ENCODE results near the gene MED12L. TPM values are rescaled to one million over a fixed set of nuclear protein-coding genes. Genes with fewer than 3 reads are reported as not detected.

MED12L gene
- total and polyA plus RNA-seq, 4 donors = 11.9 to 23.8 (median 12.6) TPM

- DNase-seq (ENCODE audit: low read depth in 4 of 6, low spot score in 6 of 6) = no peak
- Histone ChIP-seq H3K4me3 (ENCODE audit: low read depth, low read length) (no peak overlapping the region), H3K27me3 (ENCODE audit: control insufficient read depth, insufficient read depth, low read length) (no peaks in the 10 kb centered on the region), H3K4me1 (ENCODE audit: control insufficient read depth, insufficient read depth, low read length) (no peaks in the 10 kb centered on the region), H3K36me3 (ENCODE audit: control insufficient read depth, insufficient read depth, low read length) (peaks cover 3% of the 10 kb centered on the region), H3K27ac (ENCODE audit: low read depth, low read length) (no peak overlapping the region), H3K9me3 (ENCODE audit: control insufficient read depth, insufficient read depth, low read length) (no peaks in the 10 kb centered on the region)
- WGBS (ENCODE audit: insufficient coverage) = no CpG with 5 or more reads among the region's 2 CpGs
Measured at GRCh38 chr3:151407928-151408327, 322.5 kb downstream of the MED12L start.

- Histone ChIP-seq H3K27me3 (ENCODE audit: control insufficient read depth, insufficient read depth, low read length) (no peaks in the 10 kb centered on the region), H3K4me3 (ENCODE audit: low read depth, low read length) (no peak overlapping the region), H3K4me1 (ENCODE audit: control insufficient read depth, insufficient read depth, low read length) (no peaks in the 10 kb centered on the region), H3K27ac (ENCODE audit: low read depth, low read length) (no peak overlapping the region), H3K36me3 (ENCODE audit: control insufficient read depth, insufficient read depth, low read length) (peaks cover 3% of the 10 kb centered on the region), H3K9me3 (ENCODE audit: control insufficient read depth, insufficient read depth, low read length) (no peaks in the 10 kb centered on the region)
- DNase-seq (ENCODE audit: low read depth in 4 of 6, low spot score in 6 of 6) = no peak
- 91% methylated on average over 7 of the region's 9 CpGs for WGBS (ENCODE audit: insufficient coverage)
Measured at GRCh38 chr3:151410891-151411559, 325.6 kb downstream of the MED12L start.

GRCh38 chr3:151412989-151413388, 327.5 kb downstream of the MED12L start:
- DNase-seq (ENCODE audit: low read depth in 4 of 6, low spot score in 6 of 6) = no peak
- no peaks in the 10 kb centered on the region for H3K9me3 ChIP-seq (ENCODE audit: control insufficient read depth, insufficient read depth, low read length)
- no peaks in the 10 kb centered on the region for H3K4me1 ChIP-seq (ENCODE audit: control insufficient read depth, insufficient read depth, low read length)
- no peaks in the 10 kb centered on the region for H3K27me3 ChIP-seq (ENCODE audit: control insufficient read depth, insufficient read depth, low read length)
- WGBS (ENCODE audit: insufficient coverage) = 89% methylated on average over 3 of the region's 5 CpGs
- no peak overlapping the region for H3K27ac ChIP-seq (ENCODE audit: low read depth, low read length)
- H3K4me3 ChIP-seq (ENCODE audit: low read depth, low read length) = no peak overlapping the region
- H3K36me3 ChIP-seq (ENCODE audit: control insufficient read depth, insufficient read depth, low read length) = peaks cover 3% of the 10 kb centered on the region

- Histone ChIP-seq H3K9me3 (ENCODE audit: control insufficient read depth, insufficient read depth, low read length) (no peaks in the 10 kb centered on the region), H3K27me3 (ENCODE audit: control insufficient read depth, insufficient read depth, low read length) (no peaks in the 10 kb centered on the region), H3K4me3 (ENCODE audit: low read depth, low read length) (no peak overlapping the region), H3K36me3 (ENCODE audit: control insufficient read depth, insufficient read depth, low read length) (no peaks in the 10 kb centered on the region), H3K4me1 (ENCODE audit: control insufficient read depth, insufficient read depth, low read length) (no peaks in the 10 kb centered on the region), H3K27ac (ENCODE audit: low read depth, low read length) (no peak overlapping the region)
- WGBS (ENCODE audit: insufficient coverage) = 79% methylated on average over 1 of the region's 1 CpG
- no peak for DNase-seq (ENCODE audit: low read depth in 4 of 6, low spot score in 6 of 6)
Measured at GRCh38 chr3:151415289-151415688, 329.8 kb downstream of the MED12L start.

GRCh38 chr3:151419806-151420205, 334.3 kb downstream of the MED12L start:
- WGBS (ENCODE audit: insufficient coverage) = 0% methylated on average over 1 of the region's 6 CpGs
- Histone ChIP-seq H3K36me3 (ENCODE audit: control insufficient read depth, insufficient read depth, low read length) (peaks cover 2% of the 10 kb centered on the region), H3K4me3 (ENCODE audit: low read depth, low read length) (no peak overlapping the region), H3K4me1 (ENCODE audit: control insufficient read depth, insufficient read depth, low read length) (no peaks in the 10 kb centered on the region), H3K9me3 (ENCODE audit: control insufficient read depth, insufficient read depth, low read length) (no peaks in the 10 kb centered on the region), H3K27me3 (ENCODE audit: control insufficient read depth, insufficient read depth, low read length) (no peaks in the 10 kb centered on the region), H3K27ac (ENCODE audit: low read depth, low read length) (no peak overlapping the region)
- no peak for DNase-seq (ENCODE audit: low read depth in 4 of 6, low spot score in 6 of 6)

- Histone ChIP-seq H3K4me3 (ENCODE audit: low read depth, low read length) (no peak overlapping the region), H3K4me1 (ENCODE audit: control insufficient read depth, insufficient read depth, low read length) (no peaks in the 10 kb centered on the region), H3K36me3 (ENCODE audit: control insufficient read depth, insufficient read depth, low read length) (peaks cover 2% of the 10 kb centered on the region), H3K27me3 (ENCODE audit: control insufficient read depth, insufficient read depth, low read length) (no peaks in the 10 kb centered on the region), H3K9me3 (ENCODE audit: control insufficient read depth, insufficient read depth, low read length) (no peaks in the 10 kb centered on the region), H3K27ac (ENCODE audit: low read depth, low read length) (no peak overlapping the region)
- DNase-seq (ENCODE audit: low read depth in 4 of 6, low spot score in 6 of 6) = no peak
- 85% methylated on average over 2 of the region's 4 CpGs for WGBS (ENCODE audit: insufficient coverage)
Measured at GRCh38 chr3:151421938-151422337, 336.5 kb downstream of the MED12L start.

- Histone ChIP-seq H3K4me3 (ENCODE audit: low read depth, low read length) (no peak overlapping the region), H3K9me3 (ENCODE audit: control insufficient read depth, insufficient read depth, low read length) (no peaks in the 10 kb centered on the region), H3K27me3 (ENCODE audit: control insufficient read depth, insufficient read depth, low read length) (no peaks in the 10 kb centered on the region), H3K27ac (ENCODE audit: low read depth, low read length) (no peak overlapping the region), H3K36me3 (ENCODE audit: control insufficient read depth, insufficient read depth, low read length) (peaks cover 2% of the 10 kb centered on the region), H3K4me1 (ENCODE audit: control insufficient read depth, insufficient read depth, low read length) (no peaks in the 10 kb centered on the region)
- no peak for DNase-seq (ENCODE audit: low read depth in 4 of 6, low spot score in 6 of 6)
- no CpG with 5 or more reads among the region's 5 CpGs for WGBS (ENCODE audit: insufficient coverage)
Measured at GRCh38 chr3:151423091-151423490, 337.6 kb downstream of the MED12L start.

GRCh38 chr3:151425627-151426340, 340.3 kb downstream of the MED12L start:
- WGBS (ENCODE audit: insufficient coverage) = 80% methylated on average over 1 of the region's 4 CpGs

GRCh38 chr3:151426341-151426657, 340.8 kb downstream of the MED12L start:
- Histone ChIP-seq H3K27ac (ENCODE audit: low read depth, low read length) (no peak overlapping the region), H3K4me3 (ENCODE audit: low read depth, low read length) (no peak overlapping the region), H3K27me3 (ENCODE audit: control insufficient read depth, insufficient read depth, low read length) (no peaks in the 10 kb centered on the region), H3K36me3 (ENCODE audit: control insufficient read depth, insufficient read depth, low read length) (peaks cover 6% of the 10 kb centered on the region), H3K9me3 (ENCODE audit: control insufficient read depth, insufficient read depth, low read length) (no peaks in the 10 kb centered on the region), H3K4me1 (ENCODE audit: control insufficient read depth, insufficient read depth, low read length) (no peaks in the 10 kb centered on the region)
- DNase-seq (ENCODE audit: low read depth in 4 of 6, low spot score in 6 of 6) = no peak

More at GRCh38 chr3:151425627-151426340, 340.3 kb downstream of the MED12L start:
- Histone ChIP-seq H3K4me1 (ENCODE audit: control insufficient read depth, insufficient read depth, low read length) (no peaks in the 10 kb centered on the region), H3K4me3 (ENCODE audit: low read depth, low read length) (no peak overlapping the region), H3K27me3 (ENCODE audit: control insufficient read depth, insufficient read depth, low read length) (no peaks in the 10 kb centered on the region), H3K27ac (ENCODE audit: low read depth, low read length) (no peak overlapping the region), H3K9me3 (ENCODE audit: control insufficient read depth, insufficient read depth, low read length) (no peaks in the 10 kb centered on the region), H3K36me3 (ENCODE audit: control insufficient read depth, insufficient read depth, low read length) (peaks cover 6% of the 10 kb centered on the region)
- peak in 1 of 6 donors; percentile 53 for DNase-seq (ENCODE audit: low read depth in 4 of 6, low spot score in 6 of 6)

GRCh38 chr3:151428386-151428785, 342.9 kb downstream of the MED12L start:
- DNase-seq (ENCODE audit: low read depth in 4 of 6, low spot score in 6 of 6) = no peak
- H3K36me3 ChIP-seq (ENCODE audit: control insufficient read depth, insufficient read depth, low read length) = peaks cover 6% of the 10 kb centered on the region
- WGBS (ENCODE audit: insufficient coverage) = no CpG with 5 or more reads among the region's 2 CpGs
- no peak overlapping the region for H3K4me3 ChIP-seq (ENCODE audit: low read depth, low read length)
- no peaks in the 10 kb centered on the region for H3K4me1 ChIP-seq (ENCODE audit: control insufficient read depth, insufficient read depth, low read length)
- no peaks in the 10 kb centered on the region for H3K9me3 ChIP-seq (ENCODE audit: control insufficient read depth, insufficient read depth, low read length)
- H3K27me3 ChIP-seq (ENCODE audit: control insufficient read depth, insufficient read depth, low read length) = no peaks in the 10 kb centered on the region
- no peak overlapping the region for H3K27ac ChIP-seq (ENCODE audit: low read depth, low read length)
